ENCODE data around the gene IGLL1.

DNA sequence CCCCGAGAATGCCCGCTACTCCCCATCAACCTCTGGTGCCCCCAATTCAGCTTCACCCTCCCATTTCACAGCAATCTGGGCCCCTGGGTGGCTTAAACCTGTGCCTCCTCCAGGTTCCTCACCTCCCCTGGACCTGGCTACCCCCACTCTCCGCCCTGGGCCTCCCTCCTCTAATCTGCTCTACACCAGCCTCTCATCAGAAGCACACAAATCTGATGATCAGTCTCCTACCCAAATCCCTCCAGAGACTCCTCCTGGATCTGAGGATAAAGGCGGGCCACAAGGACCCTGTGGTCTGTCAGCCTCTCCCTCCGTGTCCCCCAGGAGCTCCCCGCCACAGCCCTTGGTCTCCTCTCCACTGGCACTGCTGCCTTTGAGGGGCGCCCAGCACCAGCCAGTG, 23.2 kb upstream of the IGLL1 start:
- TF ChIP-seq POLR2A (IDR thresholded peaks at IDR 0.05; ENCODE audit: low read depth, low read length) (no peak), SPI1 (IDR thresholded peaks at IDR 0.05; ENCODE audit: low read depth, low read length) (no peak), POLR2AphosphoS5 (IDR thresholded peaks at IDR 0.05; ENCODE audit: low read depth, low read length) (no peak)
